BJ (cell line): ENCODE measurements around the gene BCDIN3D. TPM values are rescaled to one million over a fixed set of nuclear protein-coding genes. Genes with fewer than 3 reads are reported as not detected.

Source experiments
- CTCF ChIA-PET: fragments of 350-600 bp; formaldehyde crosslinking; extraction: SDS; loops from one replicate; lab custom pipeline; 2021; ENCODE audit warnings: antibody characterized with exemption, inconsistent platforms; lab: Yijun Ruan, JAX
- POLR2A ChIA-PET: fragments of 300-600 bp; sonication (Branson Sonifier 250); formaldehyde crosslinking; extraction: SDS; loops from one replicate; lab custom pipeline; 2021; ENCODE audit warnings: antibody characterized with exemption; lab: Charles Lee
- DNase-seq: peaks from one replicate; pipeline ENCODE4 v3.0.0-alpha.2; 2011; ENCODE audit warnings: low read depth
- H3K27me3 ChIP-seq: 2 replicates; pipeline ENCODE4 v1.6.0; 2011; ENCODE audit warnings: low read length; ENCODE audit not compliant: control insufficient read depth, insufficient read depth
- H3K36me3 ChIP-seq: 2 replicates; pipeline ENCODE4 v1.5.1; 2011; ENCODE audit warnings: low read length; ENCODE audit not compliant: control insufficient read depth, insufficient read depth
- H3K4me3 ChIP-seq: 2 replicates; pipeline ENCODE4 v1.5.1; 2011; ENCODE audit warnings: low read depth, mild to moderate bottlenecking, control low read depth, low read length
- polyA plus RNA-seq: library from polyadenylated mRNA; depleted of rRNA; stranded (reverse); fragments of >200 nt; gene quantifications from 2 replicates; pipeline ENCODE4 v1.2.3, GENCODE V29; 2011
- TF ChIP-seq, protein P1 (sequence below): IDR thresholded peaks from 2 replicates; pipeline ENCODE4 v1.5.1; 2011; ENCODE audit warnings: low read depth, mild to moderate bottlenecking, control low read depth, inconsistent platforms, low read length, moderate library complexity; ENCODE audit not compliant: insufficient read depth

BCDIN3D gene
- polyA plus RNA-seq, 1 experiment: 2.6 TPM

DNA sequence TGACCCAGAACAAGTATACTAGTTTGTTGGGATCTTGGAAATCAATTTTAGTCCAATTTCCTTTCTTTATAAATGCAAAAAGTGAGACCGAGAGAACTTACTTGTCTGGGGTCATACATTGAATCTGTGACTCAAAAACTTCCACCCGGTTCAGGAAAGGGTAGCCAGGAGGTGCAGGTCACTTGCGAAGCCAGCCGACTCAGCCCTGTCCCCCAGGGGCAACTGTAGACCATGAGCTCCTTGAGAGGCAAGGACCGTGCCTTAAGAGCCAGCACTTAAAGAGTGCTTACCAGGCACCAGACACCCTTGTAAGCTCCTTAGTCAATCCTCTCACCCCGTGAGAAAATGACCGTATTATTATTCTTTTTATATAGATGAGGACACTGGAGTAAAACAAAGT is 505 bp upstream of the BCDIN3D start:
- ChIA-PET CTCF (interaction anchor here (1.0 to 7.0 kb wide), 4 partner anchors 8 to 65 kb away, joined by 3 to 37 read pairs (median 5); no protein-coding TSS in a partner anchor), POLR2A (interaction anchor here (0.6 to 0.9 kb wide), 2 partner anchors 15 to 1058 kb away, joined by 3 to 15 read pairs; partner anchors contain the start of gene NCKAP5L)
- peaks cover 5% of the 10 kb centered on the region for H3K27me3 ChIP-seq
- no peak for DNase-seq
- peak overlapping the region; percentile 80 for H3K4me3 ChIP-seq
- no peaks in the 10 kb centered on the region for H3K36me3 ChIP-seq
- TF ChIP-seq, protein P1, sequence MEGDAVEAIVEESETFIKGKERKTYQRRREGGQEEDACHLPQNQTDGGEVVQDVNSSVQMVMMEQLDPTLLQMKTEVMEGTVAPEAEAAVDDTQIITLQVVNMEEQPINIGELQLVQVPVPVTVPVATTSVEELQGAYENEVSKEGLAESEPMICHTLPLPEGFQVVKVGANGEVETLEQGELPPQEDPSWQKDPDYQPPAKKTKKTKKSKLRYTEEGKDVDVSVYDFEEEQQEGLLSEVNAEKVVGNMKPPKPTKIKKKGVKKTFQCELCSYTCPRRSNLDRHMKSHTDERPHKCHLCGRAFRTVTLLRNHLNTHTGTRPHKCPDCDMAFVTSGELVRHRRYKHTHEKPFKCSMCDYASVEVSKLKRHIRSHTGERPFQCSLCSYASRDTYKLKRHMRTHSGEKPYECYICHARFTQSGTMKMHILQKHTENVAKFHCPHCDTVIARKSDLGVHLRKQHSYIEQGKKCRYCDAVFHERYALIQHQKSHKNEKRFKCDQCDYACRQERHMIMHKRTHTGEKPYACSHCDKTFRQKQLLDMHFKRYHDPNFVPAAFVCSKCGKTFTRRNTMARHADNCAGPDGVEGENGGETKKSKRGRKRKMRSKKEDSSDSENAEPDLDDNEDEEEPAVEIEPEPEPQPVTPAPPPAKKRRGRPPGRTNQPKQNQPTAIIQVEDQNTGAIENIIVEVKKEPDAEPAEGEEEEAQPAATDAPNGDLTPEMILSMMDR: no peak

DNA sequence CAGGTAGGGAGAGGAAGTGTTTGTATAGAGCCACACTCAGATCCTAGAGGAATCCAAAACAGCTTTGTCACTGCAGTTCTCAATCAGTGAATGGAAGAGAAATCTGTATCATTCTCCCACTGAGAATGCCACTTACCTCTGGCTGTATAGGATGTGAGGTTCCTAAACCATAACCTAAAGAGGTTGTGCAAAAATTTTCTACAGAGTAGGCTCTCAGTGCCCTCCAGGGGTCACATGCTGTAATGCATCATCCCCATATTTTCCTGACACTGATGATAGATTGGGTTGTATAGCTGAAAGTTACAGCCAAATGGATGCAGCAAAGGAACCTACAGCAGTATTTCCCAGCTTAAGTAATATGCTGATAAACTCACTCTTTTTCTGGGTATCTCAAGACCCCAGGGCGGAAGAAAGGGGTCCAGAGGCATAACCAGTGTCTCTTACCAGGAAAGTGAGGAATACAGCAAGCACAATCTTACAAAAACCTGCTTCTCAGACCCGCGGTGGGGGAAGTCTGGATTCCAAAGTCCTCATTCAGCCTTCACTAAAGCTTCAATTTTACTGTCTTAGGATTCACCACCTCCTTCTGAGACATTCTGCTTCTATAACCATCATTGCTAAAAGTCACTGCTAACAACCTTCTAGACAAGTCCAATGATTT is 3.8 kb downstream of the BCDIN3D start:
- POLR2A ChIA-PET: no interaction called here
- Histone ChIP-seq H3K27me3 (no peaks in the 10 kb centered on the region), H3K4me3 (no peak overlapping the region), H3K36me3 (no peaks in the 10 kb centered on the region)
- TF ChIP-seq, protein P1: peak; percentile 69
- no peak for DNase-seq
- CTCF ChIA-PET: interaction anchor here (0.6 to 6.3 kb wide), 18 partner anchors 10 to 203 kb away, joined by 3 to 59 read pairs (median 5); partner anchors contain the start of genes NCKAP5L and TMBIM6

DNA sequence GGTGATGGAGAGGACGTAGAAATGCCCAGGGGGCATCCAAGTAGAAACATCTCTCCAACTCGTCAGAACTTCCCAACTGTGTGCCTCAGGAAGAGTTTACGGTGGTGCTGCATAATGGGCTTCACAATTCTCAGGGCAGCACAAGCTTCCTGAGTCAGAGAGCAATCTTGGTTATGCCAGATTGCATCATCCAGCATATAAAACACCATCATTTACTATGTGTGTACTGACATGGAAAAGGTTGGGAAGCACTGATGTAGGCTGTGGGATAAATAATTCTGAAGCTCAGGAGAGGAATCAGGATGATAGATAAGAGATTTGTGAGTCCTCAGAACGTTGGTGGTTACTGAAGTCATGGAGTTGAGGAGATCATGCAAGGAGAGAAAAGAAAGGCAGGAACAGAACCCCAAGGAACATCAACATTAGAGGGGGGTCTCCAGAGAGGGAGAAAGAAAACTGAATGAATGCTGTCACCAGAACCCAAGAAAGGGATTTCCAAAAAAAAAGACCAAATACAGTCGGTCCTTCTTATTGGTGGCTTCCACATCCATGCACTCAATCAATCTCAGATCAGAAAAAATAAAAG is 10.0 kb downstream of the BCDIN3D start:
- ChIA-PET POLR2A (no interaction called here), CTCF (interaction anchor here (1.2 to 2.1 kb wide), 2 partner anchors 55 to 58 kb away, joined by 3 to 7 read pairs; no protein-coding TSS in a partner anchor)
- H3K36me3 ChIP-seq: no peaks in the 10 kb centered on the region

DNA sequence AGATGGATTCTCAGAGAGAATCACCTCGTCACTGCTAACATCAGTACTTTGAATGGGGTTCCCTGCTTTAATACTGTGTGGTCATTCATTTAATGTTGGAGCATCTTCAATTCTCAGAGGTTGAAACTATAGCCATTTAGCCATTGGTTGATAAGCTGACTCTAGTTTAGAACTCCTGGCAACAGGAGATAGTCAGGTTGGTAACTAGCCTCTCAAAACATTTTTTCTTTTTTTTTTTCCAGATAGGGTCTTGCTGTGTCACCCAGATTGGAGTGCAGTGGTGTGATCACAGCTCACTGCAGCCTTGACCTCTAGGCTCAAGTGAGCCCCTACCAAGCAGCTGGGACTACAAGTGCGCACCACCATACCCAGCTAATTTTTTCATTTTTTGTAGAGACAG is 11.2 kb downstream of the BCDIN3D start:
- TF ChIP-seq, protein P1: no peak
- H3K36me3 ChIP-seq: no peaks in the 10 kb centered on the region
- ChIA-PET POLR2A (interaction anchor here (0.6 kb wide), 1 partner anchor 11 kb away, joined by 4 read pairs; the partner anchor contains the start of gene BCDIN3D), CTCF (interaction anchor here (2.1 kb wide), 1 partner anchor 54 kb away, joined by 7 read pairs; no protein-coding TSS in a partner anchor)
- H3K4me3 ChIP-seq: no peak overlapping the region
- no peaks in the 10 kb centered on the region for H3K27me3 ChIP-seq
- DNase-seq: no peak

More for the DNA sequence above, 10.0 kb downstream of the BCDIN3D start:
- no peak overlapping the region for H3K4me3 ChIP-seq
- H3K27me3 ChIP-seq: no peaks in the 10 kb centered on the region
- TF ChIP-seq, protein P1: no peak
- peak; percentile 64 for DNase-seq
